Stimulated activated CD8-positive, alpha-beta memory T cell treated with anti-CD3 and anti-CD28 coated beads, Interleukin-7, amount 100 ng/mL, for 48 hours (primary cell): ENCODE data around the gene HSD17B14.
A peak's percentile ranks its signal among the peaks of the same experiment; 100 is the strongest.
"Not testable (repeated sequence)": the region's sequence is repeated elsewhere in the genome, so short reads cannot be mapped to it uniquely, and the experiment has no call there.

Experiments
- DNase-seq, 2 donors: peaks; one replicate each; pipeline ENCODE4 v3.0.0-alpha.2; 2020; ENCODE audit warnings: low read depth in 1 of 2; ENCODE audit errors: extremely low read depth in 1 of 2

HSD17B14 gene

DNA sequence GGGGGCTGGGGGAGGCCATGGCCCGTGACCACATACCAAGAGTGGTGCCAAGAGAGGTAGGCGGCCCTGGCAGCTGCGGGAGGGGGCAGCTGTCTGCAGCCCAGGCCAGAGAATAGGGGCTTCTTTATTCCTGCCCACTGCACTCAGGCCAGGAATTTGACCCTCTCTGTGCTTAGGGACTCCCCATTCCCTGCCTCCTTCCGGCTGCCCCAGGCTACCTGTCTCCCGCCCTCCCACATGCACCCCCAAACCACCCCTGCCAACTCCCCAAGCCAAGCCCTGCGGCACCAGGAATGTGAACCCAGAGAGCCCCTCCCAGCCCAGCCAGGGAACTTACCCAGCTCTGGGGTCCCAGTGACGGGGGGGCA lies 31.4 kb upstream of the HSD17B14 start:
- DNase-seq, result no peak

DNA sequence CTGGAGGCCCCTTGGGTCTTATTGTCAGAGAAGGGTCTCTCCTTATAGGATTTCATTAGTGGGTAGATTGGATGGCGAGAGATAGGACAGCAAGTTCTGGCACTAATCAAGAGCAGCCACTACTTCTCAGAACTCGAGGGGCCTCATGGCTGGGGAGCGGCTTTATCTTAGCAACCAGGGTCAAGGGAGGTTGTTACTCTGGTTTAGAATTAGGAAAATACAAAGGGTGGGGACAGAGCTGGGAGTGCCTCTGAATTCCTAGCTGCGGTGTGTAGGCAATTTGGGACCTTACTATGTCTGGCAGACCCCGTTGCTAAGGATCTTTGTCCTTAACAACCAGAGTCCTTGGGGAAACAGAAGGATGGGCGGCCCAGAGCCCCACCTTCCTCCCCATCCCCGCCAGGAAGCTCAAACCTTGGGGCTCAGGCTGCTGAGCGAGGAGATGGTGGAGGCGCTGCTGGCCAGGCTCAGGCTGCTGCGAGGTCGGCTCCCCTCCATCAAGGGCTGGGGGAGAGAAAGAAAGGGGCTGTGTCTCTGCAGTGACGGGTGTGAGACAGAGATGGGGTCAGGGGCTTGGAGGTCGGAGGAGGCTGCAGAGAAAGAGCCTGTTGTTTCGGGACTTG lies 30.9 kb upstream of the HSD17B14 start:
- DNase-seq, result no peak

DNA sequence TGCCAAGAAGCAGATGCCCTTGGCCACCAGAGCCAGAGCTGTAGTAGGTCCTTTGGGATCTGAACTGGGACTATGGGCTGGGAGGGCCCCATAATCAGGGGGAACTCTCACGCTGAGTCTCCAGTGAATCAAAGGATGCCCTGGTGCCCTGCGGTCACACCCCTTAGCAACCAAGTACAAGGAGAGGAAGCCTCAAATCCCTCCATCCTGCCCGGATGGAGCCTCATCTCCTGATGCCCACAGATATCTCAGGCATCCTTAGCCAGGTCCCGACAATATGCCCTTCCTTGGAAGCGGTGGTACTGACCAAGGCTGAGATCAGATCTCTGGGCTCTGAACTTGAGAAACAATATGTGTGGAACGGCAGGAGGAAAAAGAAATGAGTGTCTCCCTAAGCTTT lies 30.4 kb upstream of the HSD17B14 start:
- no peak for DNase-seq

DNA sequence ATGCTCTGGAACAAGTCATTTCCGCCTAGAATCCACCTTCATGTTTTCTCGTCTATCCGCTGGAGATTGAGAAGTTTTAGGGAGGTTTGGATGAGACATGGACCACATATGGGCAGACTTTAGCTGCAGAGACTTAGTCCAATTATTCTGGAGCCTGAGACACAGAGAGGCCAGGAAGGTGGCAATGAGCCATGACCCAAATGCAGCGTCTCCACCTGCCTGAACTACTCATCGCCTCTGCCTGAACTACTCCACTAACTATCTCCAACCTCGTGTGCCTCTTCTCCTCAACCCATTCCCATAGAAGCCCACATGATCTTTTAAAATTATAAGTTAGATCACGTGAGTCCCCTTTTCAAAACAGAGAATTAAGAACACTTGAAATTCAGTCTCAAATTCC lies 26.5 kb upstream of the HSD17B14 start:
- DNase-seq, result no peak

DNA sequence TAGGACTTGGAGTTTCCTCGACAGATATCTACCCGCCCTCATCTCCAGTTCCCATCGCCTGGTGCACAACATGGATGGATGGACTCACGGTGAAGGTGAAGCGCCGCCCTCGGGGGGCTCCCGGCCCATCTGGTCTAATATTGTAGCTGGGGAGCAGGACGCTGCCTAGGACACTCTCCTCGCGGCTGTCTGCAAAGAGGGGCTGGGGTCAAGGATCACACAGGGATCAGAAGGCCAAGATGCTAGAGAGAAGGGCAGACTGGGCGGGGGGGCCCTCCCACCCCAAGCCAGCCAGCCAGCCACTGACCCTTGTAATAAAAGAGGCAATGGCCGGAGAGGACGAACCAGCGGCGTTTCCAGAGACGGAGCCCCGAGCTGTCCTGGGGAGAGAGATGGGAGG lies 25.0 kb upstream of the HSD17B14 start:
- DNase-seq, result no peak

DNA sequence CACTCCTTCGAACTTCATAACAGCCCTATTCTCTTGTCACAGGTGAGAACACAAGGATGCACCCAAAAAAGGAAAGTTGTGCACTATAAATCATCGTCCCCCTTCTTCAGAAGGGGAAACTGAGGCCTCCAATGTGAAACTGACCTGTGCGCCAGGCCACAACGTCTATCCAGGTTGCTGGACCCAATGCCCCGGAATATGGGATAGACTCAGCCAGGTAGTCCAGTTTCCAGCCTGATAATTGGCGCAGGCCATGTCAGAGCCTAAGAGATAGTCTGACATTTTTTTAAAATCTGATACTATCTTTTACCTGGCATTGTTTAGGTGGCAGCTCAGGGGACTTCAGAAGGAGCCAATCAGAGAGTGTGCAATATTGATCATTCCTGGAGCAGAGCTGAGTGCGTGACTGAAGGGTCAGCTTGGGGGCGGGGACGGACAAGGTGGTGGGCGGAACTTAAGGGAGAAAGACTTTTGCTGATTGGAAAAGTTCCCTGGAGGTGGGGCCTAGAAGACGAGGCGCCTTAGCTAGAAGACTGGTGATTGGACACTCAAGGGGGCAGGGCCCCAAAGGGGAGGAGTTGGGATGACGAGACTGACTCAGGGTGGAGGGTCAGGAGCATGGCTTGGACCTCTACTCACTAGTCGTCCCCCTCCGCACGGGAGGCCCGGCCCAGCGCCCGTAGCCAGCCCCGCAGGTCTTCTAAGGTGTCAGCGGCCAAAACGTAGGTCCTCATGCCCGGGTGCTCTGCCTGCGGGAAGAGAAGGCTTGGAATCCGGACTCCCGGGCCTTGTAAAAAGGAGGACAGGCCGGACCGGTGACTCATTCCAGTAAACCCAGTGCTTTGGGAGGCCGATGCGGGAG lies 23.7 kb upstream of the HSD17B14 start:
- no peak for DNase-seq

DNA sequence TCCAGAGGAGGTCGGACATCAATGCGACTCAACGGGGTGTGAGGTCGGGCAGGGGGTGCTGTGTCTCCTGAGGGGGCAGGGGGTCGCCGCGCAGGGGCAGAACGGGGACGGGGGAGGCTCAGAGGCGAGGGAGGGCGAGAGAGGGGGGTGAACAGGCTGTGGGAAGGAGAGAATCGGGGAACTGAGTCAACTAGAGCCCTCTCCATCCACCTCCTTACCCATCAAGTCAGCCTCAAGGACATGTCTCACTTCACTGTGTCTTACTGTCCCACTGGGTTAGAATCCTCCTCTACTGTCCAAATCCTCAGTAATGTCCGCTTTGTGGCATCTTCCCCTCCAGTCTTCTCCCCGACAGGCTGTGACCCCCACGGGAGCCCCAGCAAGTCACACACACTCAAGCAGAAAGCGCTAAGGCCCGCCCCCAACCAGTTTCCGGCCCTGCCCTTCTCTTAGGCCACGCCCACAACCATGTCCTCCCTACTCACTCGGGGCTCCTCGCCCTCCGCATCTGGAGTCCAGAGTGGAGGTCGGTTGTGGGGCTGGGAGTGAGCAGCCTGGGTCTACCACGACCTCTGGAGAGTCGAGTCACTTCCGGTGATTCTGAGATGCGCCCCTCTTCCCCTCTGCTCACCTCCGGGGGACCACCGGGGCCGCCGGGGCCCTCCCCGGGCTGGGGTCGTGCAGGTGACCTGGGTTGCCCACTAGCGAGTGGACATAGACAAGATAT lies 22.9 kb upstream of the HSD17B14 start:
- peak; percentile 55 to 81 for DNase-seq

DNA sequence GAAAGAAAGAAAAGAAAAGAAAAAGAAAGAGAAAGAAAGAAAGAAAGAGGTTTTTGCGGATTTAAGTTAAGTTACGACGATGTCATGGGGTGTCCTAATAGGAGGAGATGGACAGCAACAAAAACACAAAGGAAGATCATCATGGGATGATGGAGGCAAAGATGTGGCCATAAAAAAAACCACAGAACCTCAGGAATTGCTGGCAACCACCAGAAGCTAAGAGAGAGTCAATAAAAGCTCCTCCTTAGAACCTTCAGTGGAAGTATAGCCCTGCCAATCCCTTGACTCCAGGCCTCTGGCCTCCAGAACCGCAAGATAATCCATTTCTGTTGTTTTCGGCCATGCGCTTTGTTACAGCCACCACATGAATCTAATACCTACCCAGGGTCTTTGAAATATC lies 20.6 kb upstream of the HSD17B14 start:
- DNase-seq, result no peak

DNA sequence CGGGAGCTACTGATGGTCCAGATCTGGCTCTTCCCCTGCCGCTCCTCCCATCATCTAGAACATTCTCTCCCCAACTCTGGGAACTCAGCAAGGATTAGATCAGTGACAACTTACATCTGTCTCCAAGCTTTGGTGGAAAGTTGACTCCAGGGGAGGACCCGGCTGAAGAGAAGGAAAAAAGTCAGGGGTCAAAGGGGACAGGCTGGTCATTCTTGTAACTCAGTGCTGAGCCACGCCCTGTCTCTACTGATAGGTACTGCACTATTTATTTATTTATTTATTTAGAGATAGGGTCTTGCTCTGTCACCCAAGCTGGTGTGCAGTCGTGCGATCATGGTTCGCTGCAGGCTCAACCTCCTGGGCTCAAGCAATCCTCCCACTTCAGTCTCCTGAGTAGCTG lies 17.8 kb upstream of the HSD17B14 start:
- no peak for DNase-seq

DNA sequence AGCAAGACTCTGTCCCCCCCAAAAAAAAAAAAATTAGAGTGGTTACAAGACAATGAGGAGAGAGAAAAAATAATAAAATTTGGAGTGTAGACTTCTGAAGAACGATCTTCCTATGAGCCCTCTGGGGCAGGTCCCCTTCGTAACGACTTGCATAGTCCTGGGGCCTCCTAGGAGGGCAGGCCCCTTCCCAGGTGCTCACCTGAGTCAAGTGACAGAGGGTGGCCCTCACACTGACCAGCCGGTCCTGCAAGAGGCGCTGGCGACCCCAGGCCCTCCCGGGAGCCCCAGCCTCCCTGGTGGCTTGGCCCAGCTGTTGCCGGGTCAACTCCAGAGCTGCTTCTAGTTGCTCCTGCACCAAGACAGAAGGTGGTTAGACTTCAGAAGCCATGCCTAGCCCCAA lies 17.2 kb upstream of the HSD17B14 start:
- DNase-seq, result no peak

DNA sequence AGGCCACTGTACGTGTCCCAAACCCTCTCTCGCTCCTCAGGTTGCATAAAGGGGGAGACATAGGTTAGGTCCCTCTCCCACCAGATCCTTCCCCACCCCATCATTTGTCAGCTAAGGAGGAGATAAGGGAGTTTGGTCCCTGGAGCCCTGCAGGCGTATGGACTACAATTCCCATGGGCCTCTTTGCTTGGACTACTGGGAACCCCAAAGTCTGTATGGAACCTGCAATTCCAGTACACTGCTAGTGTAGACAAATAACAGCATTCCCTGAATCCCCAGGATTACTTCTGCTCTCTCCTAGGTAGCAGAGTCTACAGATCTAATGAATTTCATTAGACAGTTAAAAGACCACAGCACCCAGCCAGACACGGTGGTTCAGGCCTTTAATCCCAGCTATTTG lies 16.0 kb upstream of the HSD17B14 start:
- DNase-seq, result no peak

DNA sequence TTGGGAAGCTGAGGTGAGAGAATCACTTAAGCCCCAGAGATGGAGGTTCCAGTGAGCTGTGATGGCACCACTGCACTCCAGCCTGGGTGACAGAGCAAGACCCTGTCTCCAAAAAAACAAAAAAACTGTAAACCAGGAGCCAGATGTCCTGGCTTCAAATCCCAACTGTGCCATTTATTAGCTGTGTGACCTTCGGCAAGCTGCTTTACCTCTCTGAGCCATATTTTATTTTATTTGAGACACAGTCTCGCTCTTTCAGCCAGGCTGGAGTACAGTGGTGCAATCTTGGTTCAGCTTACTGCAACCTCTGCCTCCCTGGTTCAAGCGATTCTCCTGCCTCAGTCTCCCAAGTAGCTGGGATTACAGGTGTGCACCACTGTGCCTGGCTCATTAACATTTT lies 10.4 kb upstream of the HSD17B14 start:
- not testable (repeated sequence) for DNase-seq

DNA sequence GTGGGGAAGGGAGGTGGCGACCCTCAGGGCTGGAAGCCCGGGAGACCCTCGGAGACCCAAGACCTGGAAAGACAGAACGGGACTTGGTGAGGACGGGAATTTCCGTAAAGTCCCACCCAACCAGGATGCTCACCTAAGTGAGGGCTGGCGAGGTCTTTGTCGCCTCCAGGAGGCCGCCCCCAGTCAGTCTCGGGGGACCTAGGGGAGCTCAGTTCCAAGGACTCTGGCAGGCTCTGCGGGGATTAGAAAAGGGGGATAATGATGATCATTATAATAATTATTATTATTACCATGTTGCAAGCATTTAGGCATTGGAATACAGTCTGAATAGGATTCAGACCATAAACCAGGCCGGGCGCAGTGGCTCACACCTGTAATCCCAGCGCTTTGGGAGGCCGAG lies 9.1 kb upstream of the HSD17B14 start:
- no peak for DNase-seq

DNA sequence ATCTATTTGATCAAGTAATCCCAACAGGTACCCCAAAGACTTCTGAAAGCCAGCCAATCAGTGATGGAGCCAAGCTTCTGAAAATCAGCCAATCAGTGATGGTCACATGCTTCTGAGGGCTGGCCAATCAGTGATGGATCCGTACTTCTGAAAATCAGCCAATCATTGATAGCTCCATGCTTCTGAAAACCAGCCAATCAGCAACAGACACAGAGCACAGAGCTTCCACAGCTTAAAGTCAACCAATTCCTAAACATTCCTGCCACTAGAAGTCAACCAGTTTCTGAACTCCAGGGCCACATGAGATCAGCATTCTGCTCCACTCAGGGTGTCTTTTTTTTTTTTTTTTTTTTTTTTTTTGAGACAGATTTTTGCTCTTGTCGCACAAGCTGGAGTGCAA lies 8.2 kb upstream of the HSD17B14 start:
- DNase-seq, result no peak

DNA sequence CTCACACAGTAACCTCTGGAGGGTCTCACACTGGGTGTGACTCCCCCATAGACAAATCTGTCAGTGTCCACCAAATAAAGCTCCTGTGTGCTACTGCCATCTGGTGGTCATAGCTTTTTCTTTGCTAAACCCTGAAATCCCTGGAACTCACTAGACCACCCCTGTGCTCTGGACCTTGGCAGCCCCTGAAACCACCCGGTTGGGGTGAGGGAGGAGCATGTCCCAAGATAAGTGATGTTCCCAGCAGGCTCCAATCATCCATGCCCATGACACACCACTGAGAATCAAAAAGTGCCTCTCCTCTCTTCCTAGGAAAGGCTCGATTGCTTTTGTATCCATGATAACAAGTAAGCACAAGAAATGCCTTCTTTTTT lies 6.5 kb upstream of the HSD17B14 start:
- no peak for DNase-seq

DNA sequence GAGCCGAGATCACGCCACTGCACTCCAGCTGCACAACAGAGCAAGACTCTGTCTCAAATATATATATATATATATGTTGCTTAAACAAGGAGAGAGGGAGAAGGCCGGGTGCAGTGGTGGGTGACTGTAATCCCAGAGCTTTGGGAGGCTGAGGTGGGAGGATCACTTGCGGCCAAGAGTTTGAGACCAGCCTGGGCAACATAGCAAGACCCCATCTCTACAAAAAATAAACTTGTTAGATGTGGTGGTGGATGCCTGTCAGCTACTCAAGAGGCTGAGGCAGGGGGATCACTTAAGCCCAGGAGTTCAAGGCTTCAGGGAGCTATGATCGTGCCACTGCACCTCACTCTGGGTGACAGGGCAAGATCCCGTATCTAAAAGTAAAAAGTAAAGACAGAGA lies 5.3 kb upstream of the HSD17B14 start:
- no peak for DNase-seq

DNA sequence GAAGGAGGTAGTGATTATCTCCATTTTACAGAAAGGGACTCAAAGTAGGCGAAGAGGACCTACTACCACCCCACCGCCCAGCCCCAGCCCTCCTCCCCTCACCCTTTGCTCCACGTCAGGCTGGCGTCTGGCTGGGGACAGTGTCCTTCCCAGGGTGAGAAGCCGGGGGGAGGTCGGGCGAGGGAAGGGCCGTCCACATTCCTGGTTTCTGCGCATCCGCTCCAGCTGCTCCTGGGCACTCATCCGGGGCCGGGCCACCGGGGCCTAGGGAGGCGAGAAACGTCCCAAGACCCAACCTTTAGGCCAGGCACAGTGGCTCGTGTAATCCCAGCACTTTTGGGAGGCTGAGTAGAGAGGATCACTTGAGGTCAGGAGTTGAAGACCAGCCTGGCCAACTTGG lies 4.8 kb upstream of the HSD17B14 start:
- no peak for DNase-seq

DNA sequence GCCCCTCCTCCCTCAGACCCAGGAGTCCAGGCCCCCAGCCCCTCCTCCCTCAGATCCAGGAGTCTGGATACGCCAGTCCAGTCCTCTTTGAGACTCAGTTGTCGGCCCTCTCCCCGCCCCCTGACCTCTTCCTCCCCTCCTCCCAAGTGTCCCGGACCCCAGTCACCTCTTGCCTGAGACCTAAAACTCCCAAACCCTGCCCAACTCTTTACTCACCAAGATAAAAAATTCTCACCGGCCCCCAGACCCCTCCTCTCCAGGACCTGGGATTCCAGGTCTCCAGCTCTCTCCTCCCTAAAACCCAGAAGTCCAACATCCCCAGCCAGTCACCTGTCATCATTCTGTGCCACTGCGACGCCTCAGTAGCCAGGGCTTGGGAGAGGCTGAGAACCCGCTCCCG lies 1.4 kb upstream of the HSD17B14 start:
- DNase-seq, result no peak

DNA sequence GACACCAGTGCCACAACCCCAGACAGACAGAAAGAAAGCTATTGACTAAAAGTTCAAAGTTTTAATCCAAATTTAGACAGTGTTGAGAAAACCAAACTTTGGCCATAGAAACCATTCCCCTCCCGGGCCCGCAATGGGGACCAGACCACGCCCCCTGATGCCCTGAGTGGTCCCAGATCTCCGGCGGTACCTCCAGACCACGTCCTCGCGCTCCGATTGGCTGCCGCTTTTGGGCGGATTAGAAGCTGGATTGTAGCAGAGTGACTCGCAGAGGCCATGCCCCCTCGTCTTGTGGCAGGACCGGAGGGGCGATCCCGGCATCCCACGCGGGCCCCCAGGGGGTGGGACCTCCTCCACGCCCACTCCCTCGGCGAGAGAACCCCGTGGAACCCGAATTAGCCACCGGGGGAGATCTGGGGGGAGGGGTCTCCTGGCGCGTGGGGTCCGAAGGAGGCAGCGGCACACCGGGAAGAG lies 797 bp upstream of the HSD17B14 start:
- DNase-seq, result peak; percentile 70 to 90

DNA sequence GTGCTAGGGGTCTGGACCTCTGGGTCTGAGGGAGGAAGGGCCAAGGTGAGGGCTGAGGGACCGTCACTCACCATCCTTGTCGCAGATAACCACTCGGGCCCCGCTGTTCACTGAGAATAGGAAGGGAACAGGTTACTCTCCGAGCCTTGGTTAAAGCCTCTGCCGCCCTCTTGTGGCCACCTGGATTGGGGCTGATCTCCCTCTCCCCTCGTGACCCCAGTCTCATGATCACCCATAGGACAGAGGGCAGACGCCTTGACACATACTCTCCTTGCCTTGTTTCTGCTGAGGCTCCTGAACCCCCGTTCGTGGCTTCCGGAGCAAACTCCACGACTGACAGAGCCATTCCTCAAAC lies 580 bp downstream of the HSD17B14 start:
- peak; percentile 77 to 93 for DNase-seq

DNA sequence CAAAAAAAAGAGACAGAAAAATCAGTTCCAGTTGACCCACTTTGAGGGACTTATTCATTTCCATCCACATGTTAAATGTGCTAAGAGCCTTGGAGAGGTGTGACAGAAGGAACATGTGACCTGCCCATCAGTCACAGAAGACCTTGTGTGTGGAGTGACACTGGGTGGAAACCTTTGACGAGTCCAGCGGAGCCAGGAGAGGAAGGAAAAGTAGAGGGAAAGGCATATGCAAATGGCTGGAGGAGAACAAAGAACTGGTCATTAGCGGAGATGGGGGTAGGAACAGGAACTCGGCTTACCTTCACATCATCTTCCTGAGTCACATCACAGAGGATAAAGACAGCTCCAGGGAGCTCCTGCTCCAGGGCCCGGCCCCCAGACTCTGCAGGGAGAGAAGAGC lies 2.3 kb downstream of the HSD17B14 start:
- DNase-seq, result no peak

DNA sequence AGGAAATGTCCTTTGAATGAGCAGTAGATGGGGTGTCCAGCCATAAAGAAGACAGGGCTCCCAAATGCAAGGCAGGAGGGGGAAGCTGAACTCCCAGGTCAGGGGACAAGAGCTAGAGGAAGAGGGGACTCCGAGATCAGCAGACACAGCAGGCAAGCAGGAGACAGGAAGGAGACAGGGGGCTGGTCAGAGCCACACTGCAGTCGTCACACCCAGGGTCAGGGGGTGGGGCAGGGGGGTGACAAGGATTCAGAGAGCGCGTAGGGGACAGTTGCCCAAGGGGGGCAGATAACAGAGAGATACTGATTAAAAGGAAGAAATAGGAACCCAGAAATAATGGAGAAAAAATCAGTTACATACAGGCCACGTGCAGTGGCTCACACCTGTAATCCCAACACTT lies 3.2 kb downstream of the HSD17B14 start:
- no peak for DNase-seq
